ENCODE results near the gene APBA2.
"Not testable (repeated sequence)": the region's sequence is repeated elsewhere in the genome, so short reads cannot be mapped to it uniquely, and the experiment has no call there.

The APBA2 gene

DNA sequence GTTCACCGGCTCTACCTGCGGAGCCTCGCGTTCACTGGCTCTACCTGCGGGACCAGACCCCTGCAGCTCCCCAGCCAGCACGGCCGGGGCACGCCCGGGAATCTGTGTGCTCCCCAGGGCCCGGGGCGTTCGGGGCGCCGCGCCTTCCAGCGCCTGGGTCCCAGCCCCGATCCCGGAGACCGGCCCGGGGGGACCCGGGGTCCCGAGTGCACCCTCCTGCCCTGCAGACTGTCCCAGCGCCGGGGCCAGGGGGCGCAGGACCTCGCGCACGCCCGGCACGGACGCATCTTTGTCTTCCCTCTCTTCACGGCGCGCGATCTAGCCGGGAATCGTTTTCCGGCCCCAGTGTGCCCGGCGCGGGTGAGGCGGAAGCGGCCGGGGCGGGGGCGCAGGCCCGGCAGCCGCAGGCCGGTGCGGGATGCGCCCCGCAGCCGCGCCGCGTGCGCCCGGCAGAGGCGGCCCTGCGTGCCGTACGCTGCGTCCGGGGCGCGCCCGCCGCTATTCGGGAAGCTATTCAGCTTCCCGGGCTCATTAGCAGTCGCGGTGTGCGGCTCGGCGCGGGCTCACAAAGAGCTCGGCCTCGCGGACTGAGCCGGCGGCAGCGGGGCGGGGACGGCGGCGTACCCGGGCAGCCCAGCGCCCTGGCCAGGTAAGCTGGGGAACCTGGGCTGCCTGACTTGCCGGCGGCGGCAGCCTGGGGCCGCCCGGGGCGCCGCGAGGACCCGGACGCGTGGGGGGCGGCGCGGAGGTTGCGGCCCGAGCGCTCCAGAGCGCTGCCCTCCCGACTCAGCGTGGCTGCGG is at the start of gene APBA2:
APBA2 (plus strand) TSS at position 345 of the 801 bp plus-strand sequence. CDS start 167,911 bp downstream, outside the sequence.
- peak; percentile 22 for DNase-seq
- in situ Hi-C loops (cut with HindIII; ENCODE audit: low pct_ligation_motif_present, low pct_unique_long_range_greater_than_20kb, low sequenced_read_pairs), result no loop called here

DNA sequence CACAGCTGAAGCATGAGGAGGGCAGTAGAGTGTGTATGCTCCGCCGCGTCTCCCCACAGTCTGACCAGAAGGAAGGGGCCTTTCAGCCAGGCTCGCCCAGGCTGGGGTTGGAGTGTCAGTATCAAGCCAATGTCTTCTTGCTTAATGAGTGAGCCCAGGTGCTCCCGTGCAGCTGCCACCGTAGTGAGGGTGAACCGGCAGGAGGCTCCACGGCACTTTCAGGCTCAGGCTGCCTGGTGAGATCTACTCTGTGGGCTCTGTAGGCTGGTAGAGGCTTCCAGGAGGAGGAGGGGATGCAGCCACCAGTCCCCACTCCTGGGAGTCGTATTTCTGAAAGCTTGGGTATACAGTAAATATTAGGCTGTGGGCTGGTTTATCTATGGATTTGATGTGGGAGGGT is 45.5 kb upstream of the APBA2 start:
- in situ Hi-C loops (cut with HindIII; ENCODE audit: low pct_ligation_motif_present, low pct_unique_long_range_greater_than_20kb, low sequenced_read_pairs); DNase-seq: not testable (repeated sequence)

DNA sequence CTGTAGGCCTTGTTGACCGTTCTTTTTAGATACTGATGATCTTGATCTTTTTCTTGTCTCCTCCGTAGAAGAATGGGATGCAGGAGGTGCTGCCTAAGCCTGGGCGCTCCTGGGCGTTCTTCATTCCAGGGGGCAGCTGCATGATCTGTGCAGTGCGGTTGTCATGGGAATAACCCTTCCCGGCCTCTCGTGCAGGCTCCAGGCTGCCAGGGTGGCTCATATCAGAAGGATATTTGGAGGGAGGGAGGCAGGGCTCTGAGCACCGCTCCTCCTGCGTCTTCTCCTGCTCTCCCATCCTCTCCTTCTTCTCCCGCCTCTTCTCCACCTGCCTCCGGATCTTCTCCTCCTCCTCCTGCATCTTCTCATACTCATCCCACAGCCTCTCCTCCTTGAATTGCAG is 43.6 kb upstream of the APBA2 start:
- DNase-seq; in situ Hi-C loops (cut with HindIII; ENCODE audit: low pct_ligation_motif_present, low pct_unique_long_range_greater_than_20kb, low sequenced_read_pairs): not testable (repeated sequence)

DNA sequence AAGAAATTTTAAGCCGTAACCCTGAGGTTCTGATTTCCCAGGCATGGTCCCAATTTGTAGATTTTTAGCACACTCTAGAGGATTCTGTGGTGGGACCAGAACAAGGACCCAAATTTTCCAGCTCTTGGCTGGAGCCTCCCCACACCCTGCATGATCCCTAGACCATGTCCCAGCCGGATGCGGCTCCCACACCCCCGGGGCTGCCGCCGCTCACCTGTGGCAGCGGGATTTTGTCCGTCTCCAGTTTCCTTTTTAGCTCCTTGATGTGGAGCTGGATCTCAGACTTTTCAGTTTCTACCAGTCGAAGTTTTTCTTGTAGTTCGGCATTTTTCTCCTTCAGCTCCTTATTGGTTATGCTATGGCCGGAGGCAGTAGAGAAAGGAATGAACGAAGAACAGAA is 42.3 kb upstream of the APBA2 start:
- in situ Hi-C loops (cut with HindIII; ENCODE audit: low pct_ligation_motif_present, low pct_unique_long_range_greater_than_20kb, low sequenced_read_pairs), result not testable (repeated sequence)

DNA sequence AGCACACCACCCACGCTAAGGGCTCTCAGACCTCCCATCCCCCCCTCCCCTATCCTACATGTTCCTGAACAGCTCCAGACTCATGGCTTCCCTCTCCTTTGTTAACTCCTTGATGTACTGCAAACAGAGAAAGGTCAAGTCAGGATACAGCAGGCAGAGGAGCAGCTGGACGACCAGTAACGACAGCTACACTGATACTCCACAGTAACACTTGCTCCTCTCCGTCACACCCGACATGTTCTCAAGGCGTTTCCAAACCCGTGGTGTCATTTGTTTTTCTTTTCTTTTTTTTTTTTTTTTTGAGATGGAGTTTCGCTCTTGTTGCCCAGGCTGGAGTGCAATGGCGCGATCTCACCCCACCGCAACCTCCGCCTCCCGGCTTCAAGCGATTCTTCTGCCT is 41.6 kb upstream of the APBA2 start:
- in situ Hi-C loops (cut with HindIII; ENCODE audit: low pct_ligation_motif_present, low pct_unique_long_range_greater_than_20kb, low sequenced_read_pairs); DNase-seq: not testable (repeated sequence)

More for the DNA sequence above, 42.3 kb upstream of the APBA2 start:
- DNase-seq, result not testable (repeated sequence)

DNA sequence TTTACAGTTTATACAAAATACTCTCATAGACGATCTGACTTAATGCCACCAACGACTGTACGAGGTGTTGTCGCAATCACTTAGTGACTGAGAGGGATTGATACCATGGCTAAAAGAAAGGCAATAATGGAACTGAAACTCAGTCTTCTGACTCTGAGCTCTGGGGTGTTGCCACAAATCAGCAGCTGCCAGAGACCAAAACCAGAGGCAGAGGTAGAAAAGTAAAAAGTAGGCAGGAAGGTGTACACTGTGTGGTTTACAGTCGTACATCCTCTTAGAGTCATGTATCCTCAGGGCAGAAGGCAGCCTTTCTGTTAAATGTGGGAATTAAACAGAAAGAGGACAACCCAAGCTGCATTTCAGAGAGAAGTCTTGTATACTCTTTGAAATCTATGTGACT is 38.5 kb upstream of the APBA2 start:
- in situ Hi-C loops (cut with HindIII; ENCODE audit: low pct_ligation_motif_present, low pct_unique_long_range_greater_than_20kb, low sequenced_read_pairs); DNase-seq: not testable (repeated sequence)

DNA sequence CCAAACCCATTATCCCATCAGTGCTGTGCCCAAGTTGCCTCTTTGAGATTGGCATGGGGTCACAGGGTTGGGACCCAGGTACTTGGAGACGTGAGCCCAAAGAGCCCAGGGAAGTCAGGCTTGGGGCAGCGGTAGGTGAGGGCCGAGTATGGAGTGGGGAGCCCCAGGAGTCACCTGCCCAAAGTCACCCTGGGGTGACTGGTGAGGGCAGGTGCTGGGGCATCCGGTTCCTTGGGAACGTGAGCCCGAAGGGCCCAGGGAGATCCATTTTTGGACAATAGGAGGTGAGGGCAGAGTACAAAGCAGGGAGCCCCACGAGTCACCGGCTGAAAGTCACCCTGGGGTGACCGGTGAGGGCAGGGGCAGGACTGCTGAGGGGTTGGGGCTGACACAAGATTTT is 37.8 kb upstream of the APBA2 start:
- in situ Hi-C loops (cut with HindIII; ENCODE audit: low pct_ligation_motif_present, low pct_unique_long_range_greater_than_20kb, low sequenced_read_pairs); DNase-seq: not testable (repeated sequence)

DNA sequence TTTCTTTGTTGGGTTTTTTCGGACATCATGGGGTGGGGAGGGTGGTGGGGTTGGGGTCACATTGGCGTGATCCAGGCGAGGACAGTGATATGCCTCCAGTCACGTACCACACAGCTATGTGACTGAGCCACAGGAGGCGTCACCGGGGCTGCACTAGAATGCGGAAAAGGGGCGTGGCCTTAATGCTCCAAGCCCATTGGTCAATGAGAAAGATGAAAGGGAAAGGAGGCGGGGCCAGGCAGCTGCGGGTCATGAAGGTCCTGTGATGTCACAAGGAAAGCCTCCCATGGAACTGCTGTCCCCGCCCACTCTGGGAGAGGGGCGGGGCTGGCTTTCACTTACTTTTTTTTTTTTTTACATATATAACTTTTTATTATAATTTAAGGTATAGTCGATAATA is 37.3 kb upstream of the APBA2 start, which contains the start of gene GOLGA6L7:
GOLGA6L7 (minus strand) TSS at position 124 of the 400 bp plus-strand sequence; CDS start at position 29, 95 bp downstream.
- DNase-seq; in situ Hi-C loops (cut with HindIII; ENCODE audit: low pct_ligation_motif_present, low pct_unique_long_range_greater_than_20kb, low sequenced_read_pairs): not testable (repeated sequence)

DNA sequence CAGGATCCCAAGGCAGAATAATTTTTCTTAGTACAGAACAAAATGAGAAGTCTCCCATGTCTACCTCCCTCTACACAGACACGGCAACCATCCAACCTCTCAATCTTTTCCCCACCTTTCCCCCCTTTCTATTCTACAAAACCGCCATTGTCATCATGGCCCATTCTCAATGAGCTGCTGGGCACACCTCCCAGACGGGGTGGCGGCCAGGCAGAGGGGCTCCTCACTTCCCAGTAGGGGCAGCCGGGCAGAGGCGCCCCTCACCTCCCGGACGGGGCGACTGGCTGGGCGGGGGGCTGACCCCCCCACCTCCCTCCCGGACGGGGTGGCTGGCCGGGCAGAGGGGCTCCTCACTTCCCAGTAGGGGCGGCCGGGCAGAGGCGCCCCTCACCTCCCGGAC is 36.5 kb upstream of the APBA2 start:
- DNase-seq; in situ Hi-C loops (cut with HindIII; ENCODE audit: low pct_ligation_motif_present, low pct_unique_long_range_greater_than_20kb, low sequenced_read_pairs): not testable (repeated sequence)

DNA sequence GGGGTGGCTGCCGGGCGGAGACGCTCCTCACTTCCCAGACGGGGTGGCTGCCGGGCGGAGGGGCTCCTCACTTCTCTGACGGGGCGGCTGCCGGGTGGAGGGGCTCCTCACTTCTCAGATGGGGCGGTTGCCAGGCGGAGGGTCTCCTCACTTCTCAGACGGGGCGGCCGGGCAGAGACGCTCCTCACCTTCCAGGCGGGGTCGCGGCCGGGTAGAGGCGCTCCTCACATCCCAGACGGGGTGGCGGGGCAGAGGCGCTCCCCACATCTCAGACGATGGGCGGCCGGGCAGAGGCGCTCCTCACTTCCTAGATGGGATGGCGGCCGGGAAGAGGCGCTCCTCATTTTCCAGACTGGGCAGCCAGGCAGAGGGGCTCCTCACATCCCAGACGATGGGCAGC is 36.0 kb upstream of the APBA2 start:
- in situ Hi-C loops (cut with HindIII; ENCODE audit: low pct_ligation_motif_present, low pct_unique_long_range_greater_than_20kb, low sequenced_read_pairs); DNase-seq: not testable (repeated sequence)

DNA sequence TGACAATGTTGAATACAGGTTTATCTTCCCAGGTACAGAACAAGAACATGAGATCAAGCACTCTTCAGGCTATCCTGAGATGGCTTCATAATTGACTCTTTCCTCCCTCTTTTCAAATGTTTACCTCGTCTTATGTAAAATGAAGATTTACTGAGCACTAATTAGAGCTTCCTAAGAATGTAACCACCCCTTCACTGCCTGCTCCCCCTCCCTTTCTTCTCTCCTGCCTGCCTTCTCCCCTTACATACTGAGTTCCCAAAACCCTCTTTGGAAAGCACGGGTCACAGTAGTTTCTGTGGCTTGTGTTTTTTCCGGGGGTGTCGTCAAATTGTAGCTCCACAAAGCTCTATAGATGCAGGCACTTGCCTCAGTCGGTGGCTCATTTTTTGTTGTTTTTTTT is 32.1 kb upstream of the APBA2 start:
- in situ Hi-C loops (cut with HindIII; ENCODE audit: low pct_ligation_motif_present, low pct_unique_long_range_greater_than_20kb, low sequenced_read_pairs), result not testable (repeated sequence)

DNA sequence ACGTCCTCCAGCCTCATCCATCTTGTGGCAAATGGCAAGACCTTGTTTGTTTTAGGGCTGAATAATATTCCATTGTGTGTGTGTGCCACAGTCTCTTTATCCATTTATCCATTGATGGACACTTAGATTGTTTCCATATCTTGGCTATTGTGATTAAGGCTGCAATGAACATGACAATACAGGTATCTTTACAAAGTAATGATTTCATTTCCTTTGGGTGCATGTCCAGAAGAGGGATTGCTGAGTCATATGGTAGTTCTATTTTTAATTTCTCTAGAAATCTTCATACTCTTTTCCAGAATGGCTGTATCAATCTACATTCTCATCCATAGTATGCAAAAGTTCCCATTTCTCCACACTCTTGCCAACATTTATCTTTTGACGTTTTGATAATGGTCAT is 31.2 kb upstream of the APBA2 start:
- DNase-seq; in situ Hi-C loops (cut with HindIII; ENCODE audit: low pct_ligation_motif_present, low pct_unique_long_range_greater_than_20kb, low sequenced_read_pairs): not testable (repeated sequence)

More for the DNA sequence above, 32.1 kb upstream of the APBA2 start:
- DNase-seq, result not testable (repeated sequence)

DNA sequence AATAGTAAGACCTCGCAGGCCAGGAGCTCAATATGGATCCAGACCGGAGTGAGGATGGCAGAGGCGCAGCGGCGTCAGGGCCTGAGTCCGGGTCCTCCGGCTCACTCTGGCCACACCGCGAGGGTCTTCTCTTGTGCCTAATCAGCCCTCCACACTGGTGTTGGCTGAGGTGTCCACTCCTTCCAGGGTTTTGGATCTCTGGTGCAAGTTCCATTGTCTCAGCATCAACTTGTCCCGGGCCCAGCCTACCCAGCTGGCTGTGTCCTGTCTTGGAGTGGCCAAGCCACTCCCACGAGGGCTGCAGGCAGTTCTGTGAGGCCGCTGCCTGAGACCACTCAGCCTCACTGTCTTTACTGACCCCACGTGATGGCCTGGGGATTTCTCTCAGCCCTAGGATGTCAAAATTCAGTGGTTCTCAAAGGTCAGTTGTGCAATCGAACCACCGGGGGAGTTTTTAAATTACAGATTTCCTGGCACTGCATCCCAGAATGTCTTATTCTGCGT is 24.7 kb upstream of the APBA2 start:
- in situ Hi-C loops (cut with HindIII; ENCODE audit: low pct_ligation_motif_present, low pct_unique_long_range_greater_than_20kb, low sequenced_read_pairs), result no loop called here
- DNase-seq, result no peak

DNA sequence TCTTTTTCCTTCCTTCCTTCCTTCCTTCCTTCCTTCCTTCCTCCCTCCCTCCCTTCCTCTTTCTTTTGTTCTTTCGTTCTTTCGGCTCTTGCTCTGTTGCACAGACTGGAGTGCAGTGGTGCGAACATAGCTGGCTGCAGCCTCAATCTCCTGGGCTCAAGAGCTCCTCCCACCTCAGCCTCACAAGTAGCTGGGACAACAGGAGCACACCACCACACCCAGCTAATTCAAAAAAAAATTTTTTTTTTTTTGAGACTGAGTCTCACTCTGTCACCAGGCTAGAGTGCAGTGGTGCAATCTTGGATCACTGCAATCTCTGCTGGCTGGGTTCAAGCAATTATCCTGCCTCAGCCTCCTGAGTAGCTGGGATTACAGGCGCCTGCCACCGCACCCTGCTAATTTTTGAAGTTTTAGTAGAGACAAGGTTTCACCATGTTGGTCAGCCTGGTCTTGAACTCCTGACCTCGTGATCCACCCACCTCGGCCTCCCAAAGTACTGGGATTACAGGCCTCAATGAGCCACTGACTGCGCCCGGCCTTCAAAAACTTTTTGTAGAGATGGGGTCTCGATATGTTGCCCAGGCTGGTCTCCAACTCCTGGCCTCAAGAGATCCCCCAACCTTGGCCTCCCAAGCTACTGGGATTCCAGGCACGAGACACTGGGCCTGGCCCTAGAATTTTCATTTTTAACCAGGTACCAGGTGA is 24.0 kb upstream of the APBA2 start:
- DNase-seq; in situ Hi-C loops (cut with HindIII; ENCODE audit: low pct_ligation_motif_present, low pct_unique_long_range_greater_than_20kb, low sequenced_read_pairs): not testable (repeated sequence)

DNA sequence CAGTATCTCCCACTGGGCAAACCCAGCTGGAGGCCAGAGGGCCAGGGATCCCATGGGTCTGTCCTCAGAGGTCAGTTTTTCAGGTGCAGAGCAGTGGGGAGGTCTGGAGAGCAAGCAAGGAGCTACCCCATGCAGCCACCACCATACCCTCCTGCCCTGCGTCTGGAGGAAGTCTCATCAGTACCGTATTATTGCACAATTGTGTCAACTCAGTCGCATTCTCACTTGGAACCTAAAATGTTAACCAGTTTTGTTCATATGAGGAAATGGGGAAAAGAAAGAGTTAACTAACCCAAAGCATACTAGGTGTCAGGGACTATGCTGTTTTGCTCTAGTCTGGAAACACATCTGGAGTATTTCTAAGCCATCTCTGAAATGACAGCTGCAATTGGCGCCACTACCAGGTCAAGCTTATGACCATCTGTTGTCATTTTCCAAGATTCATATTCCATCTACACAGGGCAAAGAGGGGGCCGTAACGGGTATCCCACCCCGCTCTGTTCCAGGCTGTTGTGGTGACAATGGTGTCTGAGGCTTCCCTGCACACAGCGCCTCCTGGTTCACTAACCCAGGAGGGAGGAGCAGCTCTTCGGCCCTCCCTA is 16.9 kb upstream of the APBA2 start:
- in situ Hi-C loops (cut with HindIII; ENCODE audit: low pct_ligation_motif_present, low pct_unique_long_range_greater_than_20kb, low sequenced_read_pairs), result no loop called here
- DNase-seq, result no peak

DNA sequence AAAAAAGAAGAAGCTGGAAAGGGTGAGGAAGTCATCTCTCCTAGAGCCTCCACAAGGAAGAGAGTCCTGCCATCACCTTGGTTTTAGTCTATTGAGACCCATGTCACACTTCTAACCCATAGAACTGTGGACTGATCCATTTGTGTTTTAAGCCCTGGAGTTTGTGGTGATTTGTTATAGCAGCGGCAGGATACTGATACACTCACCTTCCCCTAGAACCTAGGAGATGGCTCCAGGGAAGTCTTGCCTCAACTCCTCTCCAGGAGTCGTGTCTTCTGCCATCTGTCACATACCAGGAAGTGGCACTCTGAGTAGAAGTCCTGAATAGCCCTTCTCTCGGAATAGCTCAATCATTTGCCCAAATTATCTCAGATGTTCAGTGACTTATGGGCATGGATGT is 14.6 kb upstream of the APBA2 start:
- in situ Hi-C loops (cut with HindIII; ENCODE audit: low pct_ligation_motif_present, low pct_unique_long_range_greater_than_20kb, low sequenced_read_pairs), result no loop called here

DNA sequence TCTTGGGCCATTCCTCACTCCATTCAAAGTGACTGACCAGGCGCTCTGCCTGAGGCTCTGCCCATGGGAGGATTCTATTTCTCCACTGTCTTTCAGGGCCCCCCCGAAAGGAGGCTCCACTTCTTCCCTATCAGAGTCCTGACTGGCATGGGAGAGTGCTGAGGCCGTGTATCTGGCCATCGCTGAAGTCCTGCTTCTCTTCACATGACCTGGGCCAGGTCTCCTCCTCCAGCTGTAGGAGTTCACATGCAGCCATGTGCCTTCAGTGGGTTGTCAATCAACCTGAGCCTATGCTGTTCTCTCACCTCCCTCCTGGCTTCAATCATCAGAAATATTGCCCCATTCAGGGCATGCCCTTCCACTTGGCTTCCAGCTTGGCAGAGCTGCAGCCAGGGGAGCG is 12.8 kb upstream of the APBA2 start:
- in situ Hi-C loops (cut with HindIII; ENCODE audit: low pct_ligation_motif_present, low pct_unique_long_range_greater_than_20kb, low sequenced_read_pairs), result no loop called here
- DNase-seq, result no peak

More for the DNA sequence above, 14.6 kb upstream of the APBA2 start:
- no peak for DNase-seq

DNA sequence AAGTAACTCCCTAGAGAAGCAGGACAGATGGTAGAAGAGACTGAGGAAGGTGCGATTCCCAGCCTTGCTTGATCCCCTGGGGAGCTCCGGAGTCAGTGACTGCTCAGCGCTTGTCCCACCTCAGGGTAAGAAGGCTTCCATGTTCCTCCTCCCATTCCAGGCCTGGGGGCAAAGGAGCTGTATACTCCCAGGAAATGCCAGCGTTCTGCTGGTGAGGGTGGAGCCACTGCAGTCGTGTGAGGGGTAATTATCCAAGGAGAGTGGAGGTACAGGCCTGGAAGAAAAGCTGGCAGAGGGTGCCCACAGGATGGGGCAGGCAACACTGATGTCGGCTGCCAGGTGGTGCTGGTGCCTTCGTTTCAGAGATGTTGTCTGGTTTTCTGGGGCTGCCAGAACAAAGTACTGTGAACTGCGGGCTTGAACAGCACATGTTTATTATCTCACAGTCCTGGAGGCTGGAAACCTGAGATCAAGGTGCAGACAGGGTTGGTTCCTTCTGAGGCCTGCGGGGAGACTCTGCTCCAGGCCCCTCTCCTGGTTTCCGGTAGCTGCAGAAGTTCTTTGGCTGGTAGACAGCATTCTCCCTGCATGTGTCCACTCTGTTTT is 12.1 kb upstream of the APBA2 start:
- in situ Hi-C loops (cut with HindIII; ENCODE audit: low pct_ligation_motif_present, low pct_unique_long_range_greater_than_20kb, low sequenced_read_pairs), result no loop called here
- DNase-seq, result no peak

Data from ACHN (cell line).